Panc1 (cell line): ENCODE results near the gene CCDC9. TPM values are rescaled to one million over a fixed set of nuclear protein-coding genes. Genes with fewer than 3 reads are reported as not detected.
A peak's percentile ranks its signal among the peaks of the same experiment; 100 is the strongest.

Experiments
- ATAC-seq: fragments of 200-7000 bp; cut with Tn5 transposase; 2 replicates; pipeline ENCODE4 v1.9.1; 2020; ENCODE audit warnings: mild to moderate bottlenecking, moderate library complexity
- BruUV-seq: library from RNA; stranded (reverse); fragments of 400-500 nt; replicated peaks from 2 replicates; lab custom pipeline; 2021; lab: Mats Ljungman, UMichigan
- CTCF ChIA-PET: fragments of 300-600 bp; sonication (Branson Sonifier 250); formaldehyde crosslinking; loops from one replicate; lab custom pipeline; 2022; ENCODE audit warnings: antibody characterized with exemption; lab: Charles Lee
- POLR2A ChIA-PET: fragments of 300-600 bp; sonication (Branson Sonifier 250); formaldehyde crosslinking; loops from one replicate; lab custom pipeline; 2022; ENCODE audit warnings: antibody characterized with exemption; lab: Charles Lee
- DNase-seq: peaks from one replicate; pipeline ENCODE4 v3.0.0-alpha.2; 2010; ENCODE audit warnings: low read depth, low spot score
- H3K27ac ChIP-seq: 2 replicates; pipeline ENCODE4 v1.5.1; 2011; ENCODE audit warnings: mild to moderate bottlenecking, low read length, inconsistent platforms
- H3K27me3 ChIP-seq: fragments of 200-500 bp; sonication (Bioruptor generic); 2 replicates; pipeline ENCODE4 v1.6.0; 2014; ENCODE audit warnings: low read length, inconsistent platforms; ENCODE audit not compliant: control insufficient read depth, insufficient read depth
- H3K36me3 ChIP-seq: fragments of 200-500 bp; sonication (Bioruptor generic); 2 replicates; pipeline ENCODE4 v1.5.1; 2014; ENCODE audit warnings: inconsistent platforms, mild to moderate bottlenecking, low read length, moderate library complexity; ENCODE audit not compliant: control insufficient read depth, insufficient read depth
- H3K4me1 ChIP-seq: 2 replicates; pipeline ENCODE4 v1.5.1; 2011; ENCODE audit warnings: inconsistent platforms, mild to moderate bottlenecking, low read length, moderate library complexity; ENCODE audit not compliant: control insufficient read depth, insufficient read depth
- H3K4me3 ChIP-seq, 2 experiments: 2 replicates each; pipeline ENCODE4 v1.5.1; 2011 to 2012; ENCODE audit warnings: low read depth in 2 of 2, low read length in 2 of 2, mild to moderate bottlenecking in 2 of 2, inconsistent platforms in 1 of 2, moderate library complexity in 1 of 2
- H3K9me3 ChIP-seq: fragments of 200-500 bp; sonication (Bioruptor generic); 2 replicates; pipeline ENCODE4 v1.5.1; 2014; ENCODE audit warnings: low read depth, mild to moderate bottlenecking, inconsistent platforms, low read length, moderate library complexity; ENCODE audit not compliant: control insufficient read depth, insufficient read depth
- POLR2AphosphoS5 ChIP-seq: IDR thresholded peaks from 2 replicates; pipeline ENCODE4 v1.6.1; 2012; ENCODE audit warnings: mild to moderate bottlenecking, low read depth, low read length, moderate library complexity
- SIN3A ChIP-seq: IDR thresholded peaks from 2 replicates; pipeline ENCODE4 v1.6.1; 2012; ENCODE audit warnings: low read depth, mild to moderate bottlenecking, low read length, moderate library complexity, borderline replicate concordance; ENCODE audit not compliant: insufficient read depth
- TCF7L2 ChIP-seq: IDR thresholded peaks from 2 replicates; pipeline ENCODE4 v1.6.1; 2011; ENCODE audit warnings: mild to moderate bottlenecking, low read depth, low read length, inconsistent platforms
- in situ Hi-C: cut with HindIII; loops from 2 replicates; pipeline ENCODE4 v1.10.0; 2016; ENCODE audit warnings: low sequenced_read_pairs, low pct_unique_long_range_greater_than_20kb
- intact Hi-C: fragments of 100-400 bp; cut with micrococcal nuclease; formaldehyde crosslinking; loops from one replicate; pipeline ENCODE4 v1.10.0; 2022; ENCODE audit not compliant: unreplicated experiment
- total RNA-seq: library from RNA; stranded (reverse); gene quantifications from one replicate; pipeline ENCODE4 v1.2.1, GENCODE V29; 2021; ENCODE audit not compliant: unreplicated experiment
- TF ChIP-seq, protein P1 (sequence below), 2 experiments: IDR thresholded peaks; 2 replicates each; pipeline ENCODE4 v1.6.1; 2011 to 2012; ENCODE audit warnings: low read depth in 2 of 2, control low read depth in 1 of 2, low read length in 1 of 2, mild to moderate bottlenecking in 1 of 2, moderate library complexity in 1 of 2; ENCODE audit not compliant: insufficient read depth in 1 of 2
- TF ChIP-seq, protein P2 (sequence below): fragments of 450-650 bp; IDR thresholded peaks from 2 replicates; pipeline ENCODE4 v1.5.1; 2017; ENCODE audit warnings: mild to moderate bottlenecking

The CCDC9 gene
- total RNA-seq, 1 experiment from 2014 or later = 29.2 TPM

DNA sequence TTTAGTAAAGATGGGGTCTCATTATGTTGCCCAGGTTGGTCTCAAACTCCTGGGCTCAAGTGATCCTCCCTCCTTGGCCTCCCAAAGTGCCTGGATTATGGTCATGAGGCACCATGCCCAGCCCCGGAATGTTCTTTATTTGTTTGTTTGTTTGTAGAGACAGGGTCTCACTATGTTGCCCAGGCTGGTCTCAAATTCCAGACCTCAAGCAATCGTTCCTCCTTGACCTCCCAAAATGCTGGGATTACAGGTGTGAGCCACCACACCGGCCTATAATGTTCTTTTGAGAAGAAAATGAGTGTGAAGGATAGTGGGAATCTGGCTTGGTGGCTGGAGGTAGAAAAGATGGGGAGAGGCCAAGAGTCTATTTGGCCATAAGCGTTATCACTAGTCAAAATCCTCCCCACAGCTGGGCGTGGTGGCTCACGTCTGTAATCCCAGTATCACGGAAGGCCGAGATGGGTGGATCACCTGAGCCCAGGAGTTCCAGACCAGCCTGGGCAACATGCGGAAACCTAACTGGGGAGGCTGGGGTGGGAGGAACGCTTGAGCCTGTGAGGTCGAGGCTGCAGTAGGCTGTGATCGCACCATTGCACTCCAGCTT lies 20.2 kb upstream of the CCDC9 start:
- ChIA-PET POLR2A (no interaction called here), CTCF (no interaction called here)
- Histone ChIP-seq H3K4me1 (peaks cover 5% of the 10 kb centered on the region), H3K27ac (no peak overlapping the region), H3K9me3 (no peaks in the 10 kb centered on the region), H3K36me3 (no peaks in the 10 kb centered on the region), H3K4me3 (no peak overlapping the region), H3K27me3 (no peaks in the 10 kb centered on the region)
- DNase-seq (no peak), ATAC-seq (no peak)
- in situ Hi-C loops = no loop called here
- BruUV-seq = no TSS peak
- intact Hi-C loops = no loop called here
- TF ChIP-seq SIN3A (no peak), POLR2AphosphoS5 (no peak), TCF7L2 (no peak)
- TF ChIP-seq, protein P1, sequence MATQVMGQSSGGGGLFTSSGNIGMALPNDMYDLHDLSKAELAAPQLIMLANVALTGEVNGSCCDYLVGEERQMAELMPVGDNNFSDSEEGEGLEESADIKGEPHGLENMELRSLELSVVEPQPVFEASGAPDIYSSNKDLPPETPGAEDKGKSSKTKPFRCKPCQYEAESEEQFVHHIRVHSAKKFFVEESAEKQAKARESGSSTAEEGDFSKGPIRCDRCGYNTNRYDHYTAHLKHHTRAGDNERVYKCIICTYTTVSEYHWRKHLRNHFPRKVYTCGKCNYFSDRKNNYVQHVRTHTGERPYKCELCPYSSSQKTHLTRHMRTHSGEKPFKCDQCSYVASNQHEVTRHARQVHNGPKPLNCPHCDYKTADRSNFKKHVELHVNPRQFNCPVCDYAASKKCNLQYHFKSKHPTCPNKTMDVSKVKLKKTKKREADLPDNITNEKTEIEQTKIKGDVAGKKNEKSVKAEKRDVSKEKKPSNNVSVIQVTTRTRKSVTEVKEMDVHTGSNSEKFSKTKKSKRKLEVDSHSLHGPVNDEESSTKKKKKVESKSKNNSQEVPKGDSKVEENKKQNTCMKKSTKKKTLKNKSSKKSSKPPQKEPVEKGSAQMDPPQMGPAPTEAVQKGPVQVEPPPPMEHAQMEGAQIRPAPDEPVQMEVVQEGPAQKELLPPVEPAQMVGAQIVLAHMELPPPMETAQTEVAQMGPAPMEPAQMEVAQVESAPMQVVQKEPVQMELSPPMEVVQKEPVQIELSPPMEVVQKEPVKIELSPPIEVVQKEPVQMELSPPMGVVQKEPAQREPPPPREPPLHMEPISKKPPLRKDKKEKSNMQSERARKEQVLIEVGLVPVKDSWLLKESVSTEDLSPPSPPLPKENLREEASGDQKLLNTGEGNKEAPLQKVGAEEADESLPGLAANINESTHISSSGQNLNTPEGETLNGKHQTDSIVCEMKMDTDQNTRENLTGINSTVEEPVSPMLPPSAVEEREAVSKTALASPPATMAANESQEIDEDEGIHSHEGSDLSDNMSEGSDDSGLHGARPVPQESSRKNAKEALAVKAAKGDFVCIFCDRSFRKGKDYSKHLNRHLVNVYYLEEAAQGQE (IDR thresholded peaks at IDR 0.05; ENCODE audit: insufficient read depth in 1 of 2, low read depth in 2 of 2, low read length in 1 of 2) = no peak

DNA sequence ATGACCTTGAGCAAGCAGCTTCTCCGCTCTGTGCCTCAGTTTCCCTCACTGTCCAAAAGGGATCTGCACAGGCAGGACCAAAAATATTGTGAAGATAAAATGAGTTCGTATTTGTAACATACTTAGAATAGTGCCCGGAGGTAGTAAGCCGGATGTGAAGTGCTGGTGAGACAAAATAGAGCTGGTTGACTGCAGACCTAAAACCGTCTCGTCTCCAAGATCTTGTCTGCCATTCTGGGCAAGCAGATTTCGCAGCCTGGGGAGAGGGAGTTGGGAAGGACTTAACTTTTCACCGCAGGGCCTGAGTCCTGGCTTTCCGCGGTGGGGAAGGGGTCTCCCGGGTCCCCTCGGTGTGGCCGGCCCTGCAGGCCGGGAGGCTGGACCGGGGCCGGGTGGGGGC lies 17.2 kb upstream of the CCDC9 start:
- no peaks in the 10 kb centered on the region for H3K27me3 ChIP-seq
- BruUV-seq = no TSS peak
- DNase-seq (no peak), ATAC-seq (no peak)
- H3K27ac ChIP-seq = no peak overlapping the region
- POLR2A ChIA-PET = interaction anchor here (0.5 kb wide), 1 partner anchor 428 kb away, joined by 8 read pairs; no protein-coding TSS in a partner anchor
- H3K4me3 ChIP-seq = peak overlapping the region in 1 of 2 experiments; percentile 8; a peak in 1 of 4 replicates
- no peak for TF ChIP-seq POLR2AphosphoS5
- TF ChIP-seq, protein P2, sequence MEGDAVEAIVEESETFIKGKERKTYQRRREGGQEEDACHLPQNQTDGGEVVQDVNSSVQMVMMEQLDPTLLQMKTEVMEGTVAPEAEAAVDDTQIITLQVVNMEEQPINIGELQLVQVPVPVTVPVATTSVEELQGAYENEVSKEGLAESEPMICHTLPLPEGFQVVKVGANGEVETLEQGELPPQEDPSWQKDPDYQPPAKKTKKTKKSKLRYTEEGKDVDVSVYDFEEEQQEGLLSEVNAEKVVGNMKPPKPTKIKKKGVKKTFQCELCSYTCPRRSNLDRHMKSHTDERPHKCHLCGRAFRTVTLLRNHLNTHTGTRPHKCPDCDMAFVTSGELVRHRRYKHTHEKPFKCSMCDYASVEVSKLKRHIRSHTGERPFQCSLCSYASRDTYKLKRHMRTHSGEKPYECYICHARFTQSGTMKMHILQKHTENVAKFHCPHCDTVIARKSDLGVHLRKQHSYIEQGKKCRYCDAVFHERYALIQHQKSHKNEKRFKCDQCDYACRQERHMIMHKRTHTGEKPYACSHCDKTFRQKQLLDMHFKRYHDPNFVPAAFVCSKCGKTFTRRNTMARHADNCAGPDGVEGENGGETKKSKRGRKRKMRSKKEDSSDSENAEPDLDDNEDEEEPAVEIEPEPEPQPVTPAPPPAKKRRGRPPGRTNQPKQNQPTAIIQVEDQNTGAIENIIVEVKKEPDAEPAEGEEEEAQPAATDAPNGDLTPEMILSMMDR = no peak
- TF ChIP-seq, protein P1 (IDR thresholded peaks at IDR 0.05; ENCODE audit: insufficient read depth in 1 of 2, low read depth in 2 of 2, low read length in 1 of 2) = no peak
- H3K4me1 ChIP-seq = peaks cover 4% of the 10 kb centered on the region
- in situ Hi-C loops = no loop called here
- intact Hi-C loops = no loop called here
- no peaks in the 10 kb centered on the region for H3K36me3 ChIP-seq
- CTCF ChIA-PET = no interaction called here
- H3K9me3 ChIP-seq = no peaks in the 10 kb centered on the region
